HG03439 (cell line): ENCODE data around the gene GKN2.
"Not testable (repeated sequence)": the region's sequence is repeated elsewhere in the genome, so short reads cannot be mapped to it uniquely, and the experiment has no call there.

Experiments used
- ATAC-seq: cut with Tn5 transposase; IDR thresholded peaks from one replicate; pipeline ENCODE4 v1.9.1; 2021; ENCODE audit warnings: mild to moderate bottlenecking, moderate library complexity; ENCODE audit not compliant: unreplicated experiment

The GKN2 gene

GRCh38 chr2:68964282-68964681 lies 11.6 kb upstream of the GKN2 start:
- ATAC-seq = no peak

GRCh38 chr2:68961380-68961779 lies 8.7 kb upstream of the GKN2 start:
- ATAC-seq = no peak

- no peak for ATAC-seq
Measured at GRCh38 chr2:68959001-68959400, 6.3 kb upstream of the GKN2 start.

- ATAC-seq = not testable (repeated sequence)
Measured at GRCh38 chr2:68955432-68955831, 2.7 kb upstream of the GKN2 start.

- ATAC-seq = no peak
Measured at GRCh38 chr2:68951899-68952298, 794 bp downstream of the GKN2 start.

GRCh38 chr2:68948710-68949109 lies 4.0 kb downstream of the GKN2 start:
- no peak for ATAC-seq

- no peak for ATAC-seq
Measured at GRCh38 chr2:68946117-68946516, 6.6 kb downstream of the GKN2 start.

- ATAC-seq = no peak
Measured at GRCh38 chr2:68943581-68944568, 8.8 kb downstream of the GKN2 start.

GRCh38 chr2:68942827-68943226 lies 9.9 kb downstream of the GKN2 start:
- ATAC-seq = no peak

GRCh38 chr2:68940369-68940768 lies 12.3 kb downstream of the GKN2 start:
- ATAC-seq = no peak

- ATAC-seq = no peak
Measured at GRCh38 chr2:68939962-68940361, 12.7 kb downstream of the GKN2 start.

GRCh38 chr2:68938938-68939337 lies 13.8 kb downstream of the GKN2 start:
- no peak for ATAC-seq

GRCh38 chr2:68937346-68938055 lies 15.2 kb downstream of the GKN2 start:
- no peak for ATAC-seq

- ATAC-seq = no peak
Measured at GRCh38 chr2:68936889-68937288, 15.8 kb downstream of the GKN2 start.

GRCh38 chr2:68936427-68936826 lies 16.3 kb downstream of the GKN2 start:
- ATAC-seq = no peak

- ATAC-seq = no peak
Measured at GRCh38 chr2:68935471-68935870, 17.2 kb downstream of the GKN2 start.

- ATAC-seq = no peak
Measured at GRCh38 chr2:68934021-68934420, 18.7 kb downstream of the GKN2 start.

- ATAC-seq = no peak
Measured at GRCh38 chr2:68932402-68932801, 20.3 kb downstream of the GKN2 start.

- no peak for ATAC-seq
Measured at GRCh38 chr2:68931799-68932198, 20.9 kb downstream of the GKN2 start.

GRCh38 chr2:68931149-68931711 lies 21.5 kb downstream of the GKN2 start:
- ATAC-seq = no peak

GRCh38 chr2:68926796-68927195 lies 25.9 kb downstream of the GKN2 start:
- no peak for ATAC-seq
